DOHH2 (cell line): Measurements from ENCODE around the gene FAM81A.

Source experiments
- EZH2phosphoT487 ChIP-seq: fragments of 200-600 bp; sonication (generic); IDR thresholded peaks from 2 replicates; pipeline ENCODE4 v1.6.1; 2017; ENCODE audit warnings: borderline replicate concordance, mild to moderate bottlenecking, antibody characterized with exemption, low read length, moderate library complexity, mixed read lengths
- TF ChIP-seq, protein P1 (sequence below): fragments of 200-600 bp; sonication (generic); IDR thresholded peaks from one replicate; pipeline ENCODE4 v1.5.1; 2014; ENCODE audit warnings: antibody characterized with exemption, mild to moderate bottlenecking, low read depth, low read length; ENCODE audit not compliant: poor library complexity, severe bottlenecking

DNA sequence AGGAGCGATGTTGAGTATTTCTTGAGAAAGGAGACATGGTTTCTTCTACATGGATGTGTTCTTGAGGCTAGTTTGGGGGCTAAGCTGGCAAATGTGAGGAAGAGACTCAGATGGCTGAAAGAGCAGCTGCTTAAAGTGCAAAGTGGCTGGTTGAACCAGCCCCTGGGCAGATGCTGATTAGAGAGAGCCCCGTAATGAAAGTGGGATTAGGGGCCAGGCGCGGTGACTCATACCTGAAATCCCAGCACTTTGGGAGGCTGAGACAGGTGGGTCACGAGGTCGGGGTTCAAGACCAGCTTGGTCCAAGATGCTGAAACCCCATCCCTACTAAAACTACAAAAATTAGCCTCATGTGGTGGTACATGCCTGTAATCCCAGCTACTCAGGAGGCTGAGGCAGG, 98.6 kb downstream of the FAM81A start:
- TF ChIP-seq, protein P1, sequence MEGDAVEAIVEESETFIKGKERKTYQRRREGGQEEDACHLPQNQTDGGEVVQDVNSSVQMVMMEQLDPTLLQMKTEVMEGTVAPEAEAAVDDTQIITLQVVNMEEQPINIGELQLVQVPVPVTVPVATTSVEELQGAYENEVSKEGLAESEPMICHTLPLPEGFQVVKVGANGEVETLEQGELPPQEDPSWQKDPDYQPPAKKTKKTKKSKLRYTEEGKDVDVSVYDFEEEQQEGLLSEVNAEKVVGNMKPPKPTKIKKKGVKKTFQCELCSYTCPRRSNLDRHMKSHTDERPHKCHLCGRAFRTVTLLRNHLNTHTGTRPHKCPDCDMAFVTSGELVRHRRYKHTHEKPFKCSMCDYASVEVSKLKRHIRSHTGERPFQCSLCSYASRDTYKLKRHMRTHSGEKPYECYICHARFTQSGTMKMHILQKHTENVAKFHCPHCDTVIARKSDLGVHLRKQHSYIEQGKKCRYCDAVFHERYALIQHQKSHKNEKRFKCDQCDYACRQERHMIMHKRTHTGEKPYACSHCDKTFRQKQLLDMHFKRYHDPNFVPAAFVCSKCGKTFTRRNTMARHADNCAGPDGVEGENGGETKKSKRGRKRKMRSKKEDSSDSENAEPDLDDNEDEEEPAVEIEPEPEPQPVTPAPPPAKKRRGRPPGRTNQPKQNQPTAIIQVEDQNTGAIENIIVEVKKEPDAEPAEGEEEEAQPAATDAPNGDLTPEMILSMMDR, result no peak
- TF ChIP-seq EZH2phosphoT487, result no peak
